Measurements from ENCODE around the gene FAM174B. TPM values are rescaled to one million over a fixed set of nuclear protein-coding genes. Genes with fewer than 3 reads are reported as not detected.

Gene FAM174B
- polyA plus RNA-seq, 1 donor from 2014 or later: 20.1 TPM

- Histone ChIP-seq H3K9ac (ENCODE audit: low read length) (no peak overlapping the region), H3K27ac (ENCODE audit: low read length) (no peak overlapping the region), H3K9me2 (ENCODE audit: insufficient read depth, low read length) (no peaks in the 10 kb centered on the region), H3K4me3 (ENCODE audit: low read length) (no peak overlapping the region), H3K4me2 (ENCODE audit: low read length) (no peak overlapping the region), H3K27me3 (ENCODE audit: insufficient read depth, low read depth, low read length) (no peaks in the 10 kb centered on the region), H4K20me1 (ENCODE audit: insufficient read depth) (no peaks in the 10 kb centered on the region), H3K79me2 (replicated peaks; ENCODE audit: insufficient read depth, low read length) (no peaks in the 10 kb centered on the region), H3K9me3 (ENCODE audit: low read length) (no peaks in the 10 kb centered on the region), H2AFZ (ENCODE audit: low read depth, low read length) (no peak overlapping the region), H3K36me3 (ENCODE audit: insufficient read depth, low read length) (no peaks in the 10 kb centered on the region), H3F3A (ENCODE audit: insufficient read depth, low read length, poor library complexity, severe bottlenecking) (no peaks in the 10 kb centered on the region)
- no peak for TF ChIP-seq EP300 (conservative IDR thresholded peaks at IDR 0.05; ENCODE audit: poor library complexity, severe bottlenecking)
- no peak for TF ChIP-seq EZH2 (IDR thresholded peaks at IDR 0.05; ENCODE audit: borderline replicate concordance, insufficient read depth, low read length, poor library complexity, severe bottlenecking)
- no peak for TF ChIP-seq TAF1 (IDR thresholded peaks at IDR 0.05; ENCODE audit: low read depth)
- TF ChIP-seq REST (IDR thresholded peaks at IDR 0.05; ENCODE audit: borderline replicate concordance): no peak
- no peak for TF ChIP-seq POLR2AphosphoS5 (IDR thresholded peaks at IDR 0.05)
- TF ChIP-seq CTCF (IDR thresholded peaks at IDR 0.05; ENCODE audit: poor library complexity, severe bottlenecking): no peak
- no peak for TF ChIP-seq RAD21 (conservative IDR thresholded peaks at IDR 0.05)
- no peak for TF ChIP-seq SMC3 (conservative IDR thresholded peaks at IDR 0.05; ENCODE audit: poor library complexity)
- no peak for TF ChIP-seq MXI1 (conservative IDR thresholded peaks at IDR 0.05; ENCODE audit: poor library complexity, severe bottlenecking)
Observed at GRCh38 chr15:92636401-92636907, 19.1 kb downstream of the FAM174B start.

GRCh38 chr15:92634671-92635201, 20.8 kb downstream of the FAM174B start:
- Histone ChIP-seq H2AFZ (ENCODE audit: low read depth, low read length) (no peak overlapping the region), H3K79me2 (replicated peaks; ENCODE audit: insufficient read depth, low read length) (no peaks in the 10 kb centered on the region), H3K27ac (ENCODE audit: low read length) (peak overlapping the region; percentile 9), H3K36me3 (ENCODE audit: insufficient read depth, low read length) (no peaks in the 10 kb centered on the region), H3K4me2 (ENCODE audit: low read length) (no peak overlapping the region), H3K27me3 (ENCODE audit: insufficient read depth, low read depth, low read length) (no peaks in the 10 kb centered on the region), H4K20me1 (ENCODE audit: insufficient read depth) (no peaks in the 10 kb centered on the region), H3K9me3 (ENCODE audit: low read length) (no peaks in the 10 kb centered on the region), H3F3A (ENCODE audit: insufficient read depth, low read length, poor library complexity, severe bottlenecking) (no peaks in the 10 kb centered on the region), H3K4me3 (ENCODE audit: low read length) (peak overlapping the region; percentile 0), H3K9ac (ENCODE audit: low read length) (no peak overlapping the region), H3K9me2 (ENCODE audit: insufficient read depth, low read length) (no peaks in the 10 kb centered on the region)
- TF ChIP-seq SMC3 (conservative IDR thresholded peaks at IDR 0.05; ENCODE audit: poor library complexity) (peak; percentile 9), REST (IDR thresholded peaks at IDR 0.05; ENCODE audit: borderline replicate concordance) (no peak)
